NT2/D1 (cell line): ENCODE results near the gene UBE2N.
"Not testable (repeated sequence)": the region's sequence is repeated elsewhere in the genome, so short reads cannot be mapped to it uniquely, and the experiment has no call there.

Experiments
- DNase-seq: peaks from one replicate; pipeline ENCODE4 v3.0.0-alpha.2; 2011; ENCODE audit warnings: low read depth, low spot score
- H3K27me3 ChIP-seq: 2 replicates; pipeline ENCODE4 v1.6.0; 2011; ENCODE audit warnings: mild to moderate bottlenecking; ENCODE audit not compliant: insufficient read length, insufficient read depth
- H3K36me3 ChIP-seq: 2 replicates; pipeline ENCODE4 v1.6.1; 2011; ENCODE audit warnings: mild to moderate bottlenecking, low read length, mixed read lengths; ENCODE audit not compliant: insufficient read depth, insufficient read length
- H3K4me1 ChIP-seq: 2 replicates; pipeline ENCODE4 v1.5.1; 2011; ENCODE audit not compliant: insufficient read depth, insufficient read length
- H3K4me3 ChIP-seq: 2 replicates; pipeline ENCODE4 v1.5.1; 2011; ENCODE audit warnings: low read depth; ENCODE audit not compliant: insufficient read length
- H3K9ac ChIP-seq: 2 replicates; pipeline ENCODE4 v1.6.0; 2011; ENCODE audit warnings: low read depth; ENCODE audit not compliant: insufficient read length
- H3K9me3 ChIP-seq: 2 replicates; pipeline ENCODE4 v1.5.1; 2011; ENCODE audit warnings: mild to moderate bottlenecking, low read length; ENCODE audit not compliant: insufficient read depth
- SUZ12 ChIP-seq: IDR thresholded peaks from 2 replicates; pipeline ENCODE4 v1.6.1; 2011; ENCODE audit not compliant: insufficient read length, insufficient read depth; ENCODE audit errors: extremely low read depth
- YY1 ChIP-seq: IDR thresholded peaks from 2 replicates; pipeline ENCODE4 v1.6.1; 2011; ENCODE audit not compliant: insufficient read length, insufficient read depth
- ZNF274 ChIP-seq: IDR thresholded peaks from 2 replicates; pipeline ENCODE4 v1.6.1; 2011; ENCODE audit warnings: mild to moderate bottlenecking, low read depth, low read length

Gene UBE2N

DNA sequence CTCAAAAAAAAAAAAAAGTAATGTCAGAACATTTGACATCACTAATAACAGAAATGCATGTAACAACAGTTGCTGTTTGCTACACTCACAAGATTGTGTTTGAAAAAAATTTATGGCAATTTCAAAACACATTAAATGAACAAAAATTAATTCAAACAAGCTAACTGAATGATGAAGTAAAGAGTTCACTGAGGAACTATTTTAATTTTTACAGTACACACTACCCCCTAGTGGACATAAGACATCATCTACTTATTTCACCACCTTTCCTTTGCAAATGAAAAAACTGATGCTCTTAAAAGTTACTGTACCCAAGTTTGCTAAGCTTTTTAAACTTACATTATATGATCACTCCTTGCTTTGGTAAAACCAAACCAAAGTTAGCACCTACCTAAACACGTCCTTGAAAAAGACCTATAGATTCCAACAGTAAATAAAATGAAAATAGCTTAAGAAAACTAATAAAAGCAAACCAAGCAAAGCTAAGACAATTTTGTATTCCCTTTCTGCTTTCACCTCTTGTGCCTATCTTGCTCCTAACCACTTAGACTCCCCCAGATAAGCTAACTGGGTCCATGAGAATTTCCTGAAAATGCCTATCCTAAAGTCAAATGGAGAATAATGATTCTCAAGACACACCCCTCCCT lies 22.2 kb downstream of the UBE2N start:
- TF ChIP-seq ZNF274 (no peak), SUZ12 (no peak), YY1 (no peak)
- peaks cover 3% of the 10 kb centered on the region for H3K4me1 ChIP-seq
- no peak overlapping the region for H3K4me3 ChIP-seq
- H3K9ac ChIP-seq: no peak overlapping the region
- DNase-seq: no peak
- no peaks in the 10 kb centered on the region for H3K9me3 ChIP-seq
- H3K36me3 ChIP-seq: peaks cover 3% of the 10 kb centered on the region
- H3K27me3 ChIP-seq: no peaks in the 10 kb centered on the region

GRCh38 chr12:93417967-93418480 lies 23.7 kb downstream of the UBE2N start:
- Histone ChIP-seq H3K4me1 (peaks cover 4% of the 10 kb centered on the region), H3K36me3 (peaks cover 7% of the 10 kb centered on the region), H3K9ac (no peak overlapping the region), H3K27me3 (no peaks in the 10 kb centered on the region), H3K9me3 (no peaks in the 10 kb centered on the region), H3K4me3 (no peak overlapping the region)
- DNase-seq: no peak
- TF ChIP-seq YY1 (no peak), ZNF274 (no peak), SUZ12 (no peak)

DNA sequence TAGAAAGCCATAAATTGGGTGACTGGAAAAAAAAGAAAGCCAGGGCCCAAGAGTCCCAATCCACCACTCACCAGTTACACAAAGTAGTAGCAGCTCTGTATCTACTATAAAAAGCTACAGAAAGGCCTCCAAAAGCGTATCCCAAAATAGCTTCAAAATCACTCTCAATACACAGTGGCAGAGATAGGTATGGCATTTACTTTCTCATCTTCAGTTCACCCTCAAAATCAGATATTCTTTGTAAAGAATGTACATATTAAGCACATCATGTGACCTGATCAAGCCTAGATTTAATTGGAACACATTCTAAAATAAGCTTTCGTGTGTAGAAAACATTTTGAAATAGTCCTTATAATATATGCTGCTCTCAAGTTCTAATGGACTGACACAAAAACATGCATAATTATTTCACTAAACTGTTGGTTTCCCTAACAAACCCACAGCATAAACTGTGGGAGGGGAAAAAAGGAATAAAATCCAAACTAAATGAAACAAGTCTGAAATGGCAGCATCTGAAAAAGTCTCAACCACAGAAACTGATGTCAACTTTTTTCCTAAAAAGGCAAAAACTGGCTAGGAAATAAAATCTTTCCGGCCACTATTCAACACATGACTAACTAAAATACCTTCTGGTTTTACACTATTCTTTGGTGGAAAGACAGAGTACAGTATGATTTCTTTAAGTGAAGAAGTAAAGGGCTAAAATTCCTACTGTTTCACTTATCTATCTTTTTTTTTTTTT lies 25.9 kb downstream of the UBE2N start:
- H3K4me1 ChIP-seq: peaks cover 2% of the 10 kb centered on the region
- DNase-seq: no peak
- no peak overlapping the region for H3K9ac ChIP-seq
- TF ChIP-seq SUZ12 (no peak), YY1 (no peak), ZNF274 (no peak)
- H3K4me3 ChIP-seq: no peak overlapping the region
- H3K36me3 ChIP-seq: peaks cover 11% of the 10 kb centered on the region
- H3K27me3 ChIP-seq: no peaks in the 10 kb centered on the region
- H3K9me3 ChIP-seq: no peaks in the 10 kb centered on the region

DNA sequence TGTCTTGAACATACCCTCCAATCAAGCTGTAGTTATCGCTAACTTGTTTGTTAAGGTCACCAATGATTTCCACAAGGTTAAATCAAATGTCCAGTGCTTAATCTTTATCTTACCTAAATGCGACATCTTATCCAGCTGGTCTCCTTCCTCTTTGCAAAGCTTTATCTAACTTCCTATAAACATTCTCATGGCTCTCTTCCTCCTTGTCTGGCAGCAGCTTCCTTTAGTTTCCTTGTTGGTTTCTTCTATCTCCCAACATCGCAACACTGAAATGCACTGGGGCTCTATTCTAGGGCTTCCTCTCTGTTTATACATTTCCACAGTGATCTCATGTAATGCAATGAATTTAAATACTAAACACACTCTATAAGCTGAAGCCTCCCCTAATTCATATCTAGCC lies 28.7 kb downstream of the UBE2N start:
- H3K9me3 ChIP-seq: no peaks in the 10 kb centered on the region
- no peak overlapping the region for H3K4me3 ChIP-seq
- no peak for DNase-seq
- H3K36me3 ChIP-seq: peaks cover 34% of the 10 kb centered on the region
- H3K4me1 ChIP-seq: peaks cover 2% of the 10 kb centered on the region
- no peaks in the 10 kb centered on the region for H3K27me3 ChIP-seq
- no peak overlapping the region for H3K9ac ChIP-seq
- TF ChIP-seq ZNF274 (no peak), YY1 (no peak)

- H3K4me3 ChIP-seq, DNase-seq, H3K27me3 ChIP-seq, H3K4me1 ChIP-seq, H3K9me3 ChIP-seq, H3K9ac ChIP-seq: not testable (repeated sequence)
- peaks cover 38% of the 10 kb centered on the region for H3K36me3 ChIP-seq
These were observed 29.4 kb downstream of the UBE2N start for GRCh38 chr12:93412396-93412795.

DNA sequence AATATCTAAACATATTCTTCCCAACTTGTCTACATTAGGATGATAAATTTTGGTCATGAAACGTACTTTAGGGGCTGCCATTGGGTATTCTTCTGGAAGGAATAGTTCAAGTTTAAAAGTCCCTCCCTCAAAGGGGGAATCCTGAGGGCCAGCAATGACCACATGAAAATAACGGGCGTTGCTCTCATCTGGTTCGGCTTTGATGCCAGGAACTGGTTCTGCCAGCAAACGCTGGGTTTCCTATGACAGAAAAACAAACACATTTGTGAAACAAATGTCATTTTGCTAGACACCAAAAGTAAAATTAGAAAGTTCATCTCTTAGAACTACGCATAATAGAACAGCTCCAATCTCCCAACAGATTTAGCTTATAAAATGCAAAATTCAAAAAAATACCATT lies 30.7 kb downstream of the UBE2N start:
- not testable (repeated sequence) for H3K4me1 ChIP-seq, H3K27me3 ChIP-seq, H3K9me3 ChIP-seq, H3K4me3 ChIP-seq, H3K9ac ChIP-seq, DNase-seq
- peaks cover 47% of the 10 kb centered on the region for H3K36me3 ChIP-seq

GRCh38 chr12:93409343-93410187 lies 32.2 kb downstream of the UBE2N start:
- H3K27me3 ChIP-seq, H3K4me1 ChIP-seq, DNase-seq, H3K4me3 ChIP-seq, H3K9ac ChIP-seq, H3K9me3 ChIP-seq: not testable (repeated sequence)
- peaks cover 45% of the 10 kb centered on the region for H3K36me3 ChIP-seq
